Subcutaneous adipose tissue (tissue), 4 donors: ENCODE measurements around the gene ZMIZ1. TPM values are rescaled to one million over a fixed set of nuclear protein-coding genes. Genes with fewer than 3 reads are reported as not detected.

Source experiments
- CTCF ChIP-seq: fragments of 450-650 bp; IDR thresholded peaks from one replicate; pipeline ENCODE4 v1.5.1; 2016; ENCODE audit warnings: low read depth, mild to moderate bottlenecking, control low read depth, antibody characterized with exemption, moderate library complexity
- total RNA-seq, 4 donors: library from RNA; depleted of rRNA; stranded (reverse); fragments of >200 nt; gene quantifications; one replicate each; pipeline ENCODE4 v1.1.0, GENCODE V29; 2016

The ZMIZ1 gene
- total RNA-seq, 4 donors from 2014 or later: 38.1 to 70.6 (median 51.4) TPM

DNA sequence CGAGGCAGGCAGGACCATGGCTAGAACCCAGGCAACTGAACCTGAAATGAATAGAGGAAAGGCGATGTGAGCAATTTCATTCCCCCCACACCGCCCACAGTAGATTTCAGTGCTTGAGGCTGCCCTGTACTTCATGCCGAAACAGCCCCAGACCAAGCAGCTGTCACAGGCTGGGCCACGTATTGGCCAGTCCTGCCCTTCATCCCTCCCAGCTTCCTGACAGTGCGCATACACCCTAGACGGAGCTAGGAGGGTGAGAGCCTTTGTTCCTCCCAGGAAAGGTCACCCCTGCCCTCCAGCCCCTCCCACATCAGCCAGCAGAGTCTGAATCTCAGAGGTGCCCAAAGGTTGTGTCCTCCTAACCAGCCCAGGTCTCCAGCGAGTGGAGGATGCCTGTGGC lies 98.8 kb downstream of the ZMIZ1 start:
- TF ChIP-seq CTCF: no peak

GRCh38 chr10:79168210-79168609 lies 99.4 kb downstream of the ZMIZ1 start:
- no peak for TF ChIP-seq CTCF

- TF ChIP-seq CTCF: no peak
Measured at GRCh38 chr10:79170226-79170752, 101.5 kb downstream of the ZMIZ1 start.

DNA sequence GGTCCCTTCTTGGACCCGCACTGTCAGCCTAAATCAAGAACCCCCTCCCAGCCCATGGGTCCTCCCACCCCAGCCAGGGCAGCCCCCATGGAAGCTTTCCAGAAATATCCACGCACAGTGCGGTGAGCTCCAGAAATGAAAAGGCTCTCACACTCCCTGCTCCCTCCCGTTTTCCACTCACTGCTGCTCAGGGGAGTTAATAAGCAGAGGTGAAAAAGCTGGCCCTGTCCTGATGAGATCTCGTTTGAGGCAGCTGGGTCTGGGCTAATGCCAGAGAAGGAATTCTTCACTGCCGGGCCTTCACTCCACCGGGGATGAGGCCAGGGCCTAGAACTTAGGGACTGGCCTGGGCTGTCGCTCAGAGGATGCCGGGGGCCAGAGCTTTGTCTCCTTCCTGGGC lies 102.2 kb downstream of the ZMIZ1 start:
- TF ChIP-seq CTCF: no peak

DNA sequence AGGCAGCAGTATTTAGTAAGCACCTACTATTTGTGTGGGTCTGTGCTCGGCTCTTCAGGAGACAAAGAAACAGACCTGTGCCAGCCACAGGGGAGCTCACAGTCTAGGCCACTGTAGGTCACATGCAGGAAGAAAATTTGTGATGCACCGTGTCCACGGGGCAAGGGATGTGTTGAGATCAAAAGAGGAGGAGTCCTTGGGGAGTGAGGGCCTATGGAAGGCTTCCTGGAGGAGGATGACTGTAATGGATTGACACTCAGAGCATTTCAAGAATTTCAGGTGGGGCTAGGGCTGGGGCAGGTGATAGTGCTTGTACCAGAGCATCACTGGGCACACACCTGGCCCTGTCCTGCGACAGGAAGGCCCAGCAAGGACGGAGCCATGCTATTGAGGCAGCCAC lies 102.7 kb downstream of the ZMIZ1 start:
- TF ChIP-seq CTCF: no peak

GRCh38 chr10:79172881-79173280 lies 104.1 kb downstream of the ZMIZ1 start:
- no peak for TF ChIP-seq CTCF

GRCh38 chr10:79173582-79174262 lies 105.0 kb downstream of the ZMIZ1 start:
- no peak for TF ChIP-seq CTCF
